ENCODE data around the gene NTF4.

DNA sequence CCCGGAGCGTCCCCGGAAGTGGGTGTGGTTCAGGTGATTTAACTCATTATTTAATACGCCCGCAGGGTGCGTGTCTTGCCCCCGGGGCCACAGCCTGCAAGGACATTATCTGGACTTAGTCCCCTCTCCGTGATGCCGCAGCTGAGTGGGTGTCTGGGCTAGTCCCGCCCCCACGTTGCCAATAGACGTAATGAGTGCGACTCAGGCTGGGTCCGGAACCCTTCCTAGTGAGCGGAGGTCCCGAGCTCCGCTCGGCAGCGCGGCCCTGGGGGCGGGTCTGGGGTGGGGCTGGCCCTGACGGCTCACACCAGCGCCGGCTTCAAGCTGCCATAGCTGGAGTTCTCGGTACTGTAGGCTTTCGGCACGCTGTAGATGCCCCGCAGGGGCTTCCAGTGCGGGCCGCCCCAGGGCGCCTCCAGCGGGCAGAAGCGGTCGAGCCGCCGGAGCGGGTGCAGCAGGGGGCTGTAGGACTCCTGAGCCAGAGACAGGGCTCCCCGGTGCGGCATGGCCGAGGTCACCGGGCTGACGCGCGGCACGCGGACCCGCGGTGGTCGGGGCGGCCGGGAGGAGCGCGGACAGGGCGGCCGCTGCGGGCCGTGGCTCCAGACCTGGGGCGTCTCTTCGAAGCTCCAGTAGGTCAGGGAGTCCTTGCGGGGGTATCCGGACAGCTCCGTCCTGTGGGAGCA is 46.8 kb downstream of the NTF4 start:
- TF ChIP-seq, protein P1, sequence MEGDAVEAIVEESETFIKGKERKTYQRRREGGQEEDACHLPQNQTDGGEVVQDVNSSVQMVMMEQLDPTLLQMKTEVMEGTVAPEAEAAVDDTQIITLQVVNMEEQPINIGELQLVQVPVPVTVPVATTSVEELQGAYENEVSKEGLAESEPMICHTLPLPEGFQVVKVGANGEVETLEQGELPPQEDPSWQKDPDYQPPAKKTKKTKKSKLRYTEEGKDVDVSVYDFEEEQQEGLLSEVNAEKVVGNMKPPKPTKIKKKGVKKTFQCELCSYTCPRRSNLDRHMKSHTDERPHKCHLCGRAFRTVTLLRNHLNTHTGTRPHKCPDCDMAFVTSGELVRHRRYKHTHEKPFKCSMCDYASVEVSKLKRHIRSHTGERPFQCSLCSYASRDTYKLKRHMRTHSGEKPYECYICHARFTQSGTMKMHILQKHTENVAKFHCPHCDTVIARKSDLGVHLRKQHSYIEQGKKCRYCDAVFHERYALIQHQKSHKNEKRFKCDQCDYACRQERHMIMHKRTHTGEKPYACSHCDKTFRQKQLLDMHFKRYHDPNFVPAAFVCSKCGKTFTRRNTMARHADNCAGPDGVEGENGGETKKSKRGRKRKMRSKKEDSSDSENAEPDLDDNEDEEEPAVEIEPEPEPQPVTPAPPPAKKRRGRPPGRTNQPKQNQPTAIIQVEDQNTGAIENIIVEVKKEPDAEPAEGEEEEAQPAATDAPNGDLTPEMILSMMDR (IDR thresholded peaks at IDR 0.05; ENCODE audit: insufficient read depth, low read length) = peak; percentile 35
- TF ChIP-seq POLR2AphosphoS5 (IDR thresholded peaks at IDR 0.05; ENCODE audit: low read depth) (no peak; the same call in 1 of the 2 replicates), GABPA (IDR thresholded peaks at IDR 0.05; ENCODE audit: low read depth) (no peak), SPI1 (IDR thresholded peaks at IDR 0.05; ENCODE audit: borderline replicate concordance, low read depth) (no peak)
- TF ChIP-seq, protein P2, sequence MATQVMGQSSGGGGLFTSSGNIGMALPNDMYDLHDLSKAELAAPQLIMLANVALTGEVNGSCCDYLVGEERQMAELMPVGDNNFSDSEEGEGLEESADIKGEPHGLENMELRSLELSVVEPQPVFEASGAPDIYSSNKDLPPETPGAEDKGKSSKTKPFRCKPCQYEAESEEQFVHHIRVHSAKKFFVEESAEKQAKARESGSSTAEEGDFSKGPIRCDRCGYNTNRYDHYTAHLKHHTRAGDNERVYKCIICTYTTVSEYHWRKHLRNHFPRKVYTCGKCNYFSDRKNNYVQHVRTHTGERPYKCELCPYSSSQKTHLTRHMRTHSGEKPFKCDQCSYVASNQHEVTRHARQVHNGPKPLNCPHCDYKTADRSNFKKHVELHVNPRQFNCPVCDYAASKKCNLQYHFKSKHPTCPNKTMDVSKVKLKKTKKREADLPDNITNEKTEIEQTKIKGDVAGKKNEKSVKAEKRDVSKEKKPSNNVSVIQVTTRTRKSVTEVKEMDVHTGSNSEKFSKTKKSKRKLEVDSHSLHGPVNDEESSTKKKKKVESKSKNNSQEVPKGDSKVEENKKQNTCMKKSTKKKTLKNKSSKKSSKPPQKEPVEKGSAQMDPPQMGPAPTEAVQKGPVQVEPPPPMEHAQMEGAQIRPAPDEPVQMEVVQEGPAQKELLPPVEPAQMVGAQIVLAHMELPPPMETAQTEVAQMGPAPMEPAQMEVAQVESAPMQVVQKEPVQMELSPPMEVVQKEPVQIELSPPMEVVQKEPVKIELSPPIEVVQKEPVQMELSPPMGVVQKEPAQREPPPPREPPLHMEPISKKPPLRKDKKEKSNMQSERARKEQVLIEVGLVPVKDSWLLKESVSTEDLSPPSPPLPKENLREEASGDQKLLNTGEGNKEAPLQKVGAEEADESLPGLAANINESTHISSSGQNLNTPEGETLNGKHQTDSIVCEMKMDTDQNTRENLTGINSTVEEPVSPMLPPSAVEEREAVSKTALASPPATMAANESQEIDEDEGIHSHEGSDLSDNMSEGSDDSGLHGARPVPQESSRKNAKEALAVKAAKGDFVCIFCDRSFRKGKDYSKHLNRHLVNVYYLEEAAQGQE (IDR thresholded peaks at IDR 0.05; ENCODE audit: insufficient replicate concordance, low read depth) = no peak
